CD4-positive, alpha-beta T cell treated with Interleukin-21 for 1 hour (primary cell): Measurements from ENCODE around the gene GRID1.
A peak's percentile ranks its signal among the peaks of the same experiment; 100 is the strongest.
"Not testable (repeated sequence)": the region's sequence is repeated elsewhere in the genome, so short reads cannot be mapped to it uniquely, and the experiment has no call there.

Experiments
- DNase-seq: peaks from one replicate; pipeline ENCODE4 v3.0.0-alpha.2; 2020

Gene GRID1

DNA sequence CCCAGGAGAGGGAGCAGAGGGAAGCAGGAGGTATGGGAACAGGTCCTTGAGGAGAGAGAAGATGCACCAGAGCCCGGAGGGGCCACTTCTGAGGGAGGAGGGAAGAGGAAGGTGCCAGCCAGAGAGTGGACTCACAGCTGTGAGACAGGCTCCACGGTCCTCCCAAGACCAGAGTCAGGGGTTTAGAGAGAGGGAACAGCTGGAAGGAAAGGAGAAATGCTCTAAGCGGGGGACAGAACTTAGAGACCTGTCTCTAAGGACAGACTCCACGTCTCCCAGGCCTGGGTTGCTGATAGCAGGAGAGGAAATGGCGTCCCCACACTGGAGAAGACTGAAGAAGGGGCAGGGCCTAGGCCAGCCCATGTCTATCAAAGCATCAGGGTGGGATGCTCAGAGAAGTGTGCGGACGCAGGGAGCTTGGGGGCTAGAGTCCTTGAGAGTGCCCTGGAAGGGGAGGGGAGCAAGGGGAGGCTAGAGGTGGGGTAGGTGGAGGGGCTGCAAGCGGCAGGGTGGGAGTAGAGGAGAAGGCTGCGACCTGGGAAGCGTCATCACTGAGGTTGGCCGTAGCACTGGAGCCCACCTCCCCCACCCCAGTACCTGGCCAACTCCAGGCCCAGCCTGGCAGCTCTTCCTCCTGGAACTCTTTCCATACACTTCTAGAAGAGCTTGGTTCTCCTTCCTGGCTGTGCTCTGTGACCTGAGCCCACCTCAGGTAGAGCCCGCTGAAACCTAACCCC is 25.6 kb upstream of the GRID1 start:
- DNase-seq, result no peak

DNA sequence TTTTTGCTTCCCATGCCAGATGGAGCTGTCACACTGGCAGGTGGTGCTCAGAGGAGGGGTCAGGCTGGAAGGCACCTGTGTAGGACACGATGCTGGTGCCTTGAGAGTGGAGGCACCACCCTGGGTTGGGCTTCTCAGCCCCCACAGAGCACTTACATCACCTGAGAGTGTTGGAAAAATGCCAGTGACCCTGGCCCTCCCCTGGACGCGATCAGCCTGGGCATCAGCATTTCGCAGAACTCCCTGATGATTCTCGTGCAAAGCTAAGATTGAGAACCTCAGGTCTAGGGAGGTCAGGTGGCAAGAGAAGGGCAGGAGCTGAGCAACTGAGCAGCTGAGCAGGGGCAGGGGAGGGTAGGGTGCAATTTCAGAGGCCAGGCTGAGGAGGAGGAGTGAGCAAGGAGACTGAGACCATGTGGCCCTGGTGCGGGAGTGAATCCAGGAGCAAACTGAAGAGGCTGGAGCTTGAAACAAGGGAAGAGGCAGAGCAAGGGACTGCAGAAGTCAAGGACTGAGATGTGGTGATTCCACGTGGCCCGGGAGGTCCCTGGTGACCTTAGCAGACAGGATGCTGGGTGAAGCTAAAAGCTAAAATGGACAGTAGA is 24.7 kb upstream of the GRID1 start:
- no peak for DNase-seq

DNA sequence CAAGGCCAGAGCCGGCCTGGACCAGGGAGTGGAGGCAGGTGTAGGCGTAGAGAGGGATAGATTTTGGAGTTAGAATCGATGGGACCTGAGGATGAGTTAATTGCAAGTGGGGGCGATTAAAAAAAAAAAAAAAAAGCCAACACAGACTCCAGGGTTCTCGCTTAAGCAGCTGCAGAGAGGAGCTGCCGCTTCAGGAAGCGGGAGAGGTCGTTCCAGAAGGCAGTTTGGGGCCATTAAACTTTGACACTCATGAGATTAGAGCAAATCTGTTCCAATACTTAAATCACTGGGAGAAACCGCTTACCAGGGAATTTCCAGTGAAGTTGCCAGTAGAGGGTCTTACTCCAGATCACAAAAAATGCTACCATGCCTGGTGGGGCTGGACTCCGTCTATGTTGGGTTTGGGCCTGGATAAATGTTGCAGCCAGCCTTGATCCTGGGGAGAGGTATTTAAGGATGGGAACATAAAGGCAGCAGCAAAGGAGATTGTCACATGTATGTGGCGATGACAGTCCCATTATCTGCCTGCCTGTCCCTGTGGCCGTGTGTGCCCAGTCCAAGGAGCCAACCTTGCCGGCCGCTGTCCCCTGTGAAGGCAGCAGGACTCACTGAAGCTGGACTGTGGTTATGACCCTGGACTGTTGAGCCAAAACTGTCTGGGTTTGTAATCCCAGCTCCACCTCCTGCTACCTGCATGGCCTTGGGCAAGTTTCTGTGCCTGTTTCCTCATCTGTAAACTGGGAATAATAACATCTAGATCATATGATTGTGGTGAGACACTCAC is 23.9 kb upstream of the GRID1 start:
- no peak for DNase-seq

GRCh38 chr10:86389441-86390193 is 23.0 kb upstream of the GRID1 start:
- no peak for DNase-seq

DNA sequence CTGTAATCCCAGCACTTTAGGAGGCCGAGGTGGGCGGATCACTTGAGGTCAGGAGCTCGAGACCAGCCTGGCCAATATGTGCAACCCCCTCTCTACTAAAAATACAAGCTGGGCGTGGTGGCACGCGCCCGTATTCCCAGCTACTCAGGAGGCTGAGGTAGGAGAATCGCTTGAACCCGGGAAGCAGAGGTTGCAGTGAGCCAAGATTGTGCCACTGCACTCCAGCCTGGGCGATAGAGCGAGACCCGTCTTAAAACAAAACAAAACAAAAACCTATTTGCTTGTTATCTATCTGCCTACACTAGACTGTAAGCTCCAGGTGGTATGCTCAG is 22.5 kb upstream of the GRID1 start:
- DNase-seq, result not testable (repeated sequence)

DNA sequence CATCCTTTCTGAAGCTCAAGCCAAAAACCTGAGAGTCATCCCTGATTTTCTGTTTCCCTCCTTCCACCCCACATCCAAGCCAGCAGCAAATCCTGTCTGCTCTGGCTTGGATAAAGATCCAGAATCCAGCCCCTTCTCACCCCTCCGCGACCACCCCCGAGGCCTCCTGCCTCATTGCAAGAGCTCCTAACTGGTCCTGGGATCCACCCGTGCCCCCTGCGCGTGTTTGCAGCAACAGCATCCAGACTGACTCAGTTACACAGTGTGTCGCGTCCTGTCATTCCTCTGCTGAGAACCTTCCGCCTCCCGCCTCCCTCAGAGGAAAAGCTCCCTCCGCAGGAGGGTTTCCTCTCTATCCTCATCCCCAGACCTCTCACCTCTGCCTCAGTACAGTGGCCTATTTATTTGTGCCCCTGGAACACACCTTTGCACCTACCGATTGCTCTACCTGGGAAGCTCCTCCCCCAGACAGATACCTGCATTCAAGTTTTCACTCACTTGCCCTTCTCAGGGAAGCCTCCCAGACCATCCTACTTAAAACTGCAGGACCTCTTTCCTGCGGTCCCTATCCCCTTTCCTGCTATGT is 21.6 kb upstream of the GRID1 start:
- no peak for DNase-seq

GRCh38 chr10:86387178-86387794 is 20.7 kb upstream of the GRID1 start:
- no peak for DNase-seq

- no peak for DNase-seq
Measured at GRCh38 chr10:86385806-86386205, 19.2 kb upstream of the GRID1 start.

- DNase-seq, result no peak
Measured at GRCh38 chr10:86377797-86378146, 11.2 kb upstream of the GRID1 start.

DNA sequence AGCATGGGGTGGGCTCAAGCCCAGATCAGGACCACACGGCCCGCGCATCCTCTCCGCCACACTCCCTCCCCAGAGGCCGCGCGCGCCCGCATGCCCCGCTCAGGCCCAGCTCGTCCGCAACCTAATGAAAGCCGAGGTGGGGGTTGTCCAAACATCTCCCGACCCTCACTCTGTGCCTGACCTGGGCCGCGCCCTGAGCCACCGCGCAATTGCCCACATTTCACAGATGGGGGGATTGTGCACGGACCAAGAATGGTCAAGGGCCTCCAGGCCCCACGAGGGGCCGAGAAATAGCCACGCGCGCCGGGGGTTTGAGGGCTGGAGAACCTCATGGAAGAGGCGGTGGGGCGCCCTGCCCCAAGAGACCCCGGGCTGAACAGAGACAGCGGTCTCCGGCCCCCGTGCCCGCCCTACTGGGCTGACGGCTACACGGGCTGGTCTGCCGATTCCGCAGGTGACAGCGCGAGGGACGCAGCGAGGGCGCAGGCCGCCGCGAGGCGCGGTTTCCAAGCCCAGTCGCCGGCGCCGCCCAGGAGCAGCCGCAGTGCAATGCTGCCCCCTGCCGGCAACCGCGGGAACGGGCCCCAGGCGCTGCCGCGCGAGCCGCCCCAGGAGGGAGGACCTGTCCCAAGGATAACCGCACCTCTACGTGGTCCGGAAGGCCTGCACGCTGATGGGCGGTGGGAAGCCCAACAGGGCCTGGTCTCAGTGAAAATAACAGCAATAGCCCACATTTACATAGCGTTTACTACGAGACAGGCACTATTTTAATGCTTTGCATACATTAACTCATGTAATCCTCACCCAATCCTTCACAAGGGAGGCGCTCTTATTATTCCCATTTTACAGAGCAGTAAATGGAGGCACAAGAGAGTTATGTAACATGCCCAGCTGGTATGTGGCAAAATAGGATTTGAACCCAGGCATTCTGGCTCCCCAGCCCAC is 10.5 kb upstream of the GRID1 start:
- DNase-seq, result peak; percentile 80

GRCh38 chr10:86376403-86376802 is 9.8 kb upstream of the GRID1 start:
- no peak for DNase-seq

DNA sequence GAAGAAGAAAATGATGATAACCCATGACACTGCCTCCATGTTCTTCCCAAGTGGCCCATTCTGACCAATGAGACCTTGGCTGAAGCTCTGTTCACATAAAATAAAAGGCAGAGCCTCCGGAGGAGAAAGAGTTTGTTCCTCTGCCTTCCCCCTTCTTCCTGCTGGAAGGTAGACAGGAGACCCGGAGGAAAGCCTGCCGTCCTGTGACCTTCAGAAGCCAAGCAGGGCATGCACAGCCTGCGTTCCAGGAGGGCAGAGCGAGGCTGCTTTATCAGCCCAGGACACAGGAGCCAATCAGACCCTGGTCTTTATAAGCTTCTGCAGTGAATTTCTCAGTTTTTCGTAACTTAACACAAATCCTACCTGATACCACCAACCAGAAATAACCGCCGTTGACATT is 8.6 kb upstream of the GRID1 start:
- DNase-seq, result no peak

- no peak for DNase-seq
Measured at GRCh38 chr10:86374664-86375063, 8.1 kb upstream of the GRID1 start.

DNA sequence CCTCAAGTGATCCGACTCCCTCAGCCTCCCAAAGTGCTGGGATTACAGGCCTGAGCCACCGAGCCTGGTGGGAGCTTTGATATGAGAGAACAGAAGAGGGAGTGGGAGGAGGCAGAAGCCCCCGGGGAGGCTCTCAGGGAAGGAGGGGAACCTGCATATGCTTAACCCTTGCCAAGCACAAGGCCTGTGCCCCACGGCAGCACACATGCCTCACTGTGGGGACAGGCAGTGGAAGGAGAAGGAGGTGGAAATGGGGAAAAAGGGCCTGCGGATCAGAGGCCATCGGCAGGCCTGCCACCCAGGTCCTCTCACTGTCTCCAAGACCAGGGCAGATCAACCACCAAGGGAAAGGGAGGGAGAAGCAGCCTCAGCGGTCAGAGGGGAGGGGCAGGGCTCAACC is 7.2 kb upstream of the GRID1 start:
- DNase-seq, result no peak

DNA sequence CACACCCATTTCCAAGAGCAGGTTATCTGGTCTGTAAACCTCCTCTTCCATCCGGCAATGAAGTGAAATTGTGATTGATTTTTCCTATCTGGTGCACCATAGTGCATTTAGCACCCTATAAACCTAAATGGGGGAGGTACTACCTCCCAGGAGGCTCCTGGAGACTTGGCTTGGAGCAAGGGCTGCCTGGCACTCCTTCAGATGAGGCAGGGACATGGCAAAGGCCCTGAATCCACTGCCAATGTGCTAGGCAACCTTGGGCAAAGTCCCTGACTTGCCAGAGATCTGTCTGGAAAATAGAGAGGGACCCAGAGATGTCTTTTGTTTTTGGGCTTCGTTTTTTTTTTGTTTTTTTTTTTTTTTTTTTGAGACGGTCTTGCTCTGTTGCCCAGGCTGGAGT is 6.7 kb upstream of the GRID1 start:
- no peak for DNase-seq

- DNase-seq, result no peak
Measured at GRCh38 chr10:86372784-86373239, 6.2 kb upstream of the GRID1 start.

GRCh38 chr10:86372119-86372783 is 5.7 kb upstream of the GRID1 start:
- no peak for DNase-seq

DNA sequence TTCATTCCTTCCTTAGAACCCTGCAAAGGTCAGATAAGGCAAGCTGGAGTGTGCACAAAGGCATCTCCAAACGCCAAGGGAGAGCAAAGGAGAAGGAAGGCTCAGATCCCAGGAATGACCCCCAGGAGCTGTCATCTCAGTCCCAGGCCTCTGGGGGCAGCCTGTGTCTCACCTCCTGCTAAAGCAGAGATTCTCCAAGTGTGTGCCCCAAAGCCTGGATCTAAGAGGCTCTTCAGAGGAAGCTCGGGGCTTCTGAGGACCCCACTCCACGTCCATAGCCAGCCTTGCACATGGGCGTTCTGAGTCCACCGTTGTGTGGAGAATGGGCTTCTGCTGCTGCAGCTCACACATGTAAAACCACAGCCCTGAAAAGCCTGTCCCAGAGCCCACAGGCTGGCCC is 5.1 kb upstream of the GRID1 start:
- DNase-seq, result no peak

- DNase-seq, result no peak
Measured at GRCh38 chr10:86371116-86371515, 4.5 kb upstream of the GRID1 start.

DNA sequence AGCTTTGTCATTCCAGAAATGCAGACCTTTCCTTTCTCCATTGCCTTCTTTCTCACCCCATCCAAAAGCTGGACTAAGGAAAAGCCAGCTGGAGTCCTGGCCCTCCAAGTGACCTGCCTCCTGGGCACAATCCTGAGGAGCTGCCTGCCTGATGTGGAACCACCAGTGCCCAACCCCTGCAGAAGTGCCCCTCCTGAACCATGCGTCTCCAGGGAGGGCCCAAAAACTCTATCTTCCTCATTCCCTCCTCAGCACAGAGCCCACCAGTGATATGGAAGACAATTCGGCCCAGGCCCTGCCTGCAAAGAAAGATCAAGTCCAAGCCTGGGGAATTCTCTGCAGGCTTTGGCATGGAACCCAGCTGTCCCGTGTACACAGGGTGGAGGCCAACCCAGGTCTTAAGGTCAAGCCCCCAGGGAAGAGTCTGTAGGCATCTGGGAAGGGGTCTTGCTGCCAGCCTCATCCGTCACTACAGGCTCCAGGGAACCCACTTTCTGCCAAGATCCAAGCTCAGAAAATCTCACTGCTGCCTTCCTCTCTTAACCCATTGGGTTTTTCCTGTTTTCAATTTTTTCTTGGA is 3.5 kb upstream of the GRID1 start:
- DNase-seq, result no peak

DNA sequence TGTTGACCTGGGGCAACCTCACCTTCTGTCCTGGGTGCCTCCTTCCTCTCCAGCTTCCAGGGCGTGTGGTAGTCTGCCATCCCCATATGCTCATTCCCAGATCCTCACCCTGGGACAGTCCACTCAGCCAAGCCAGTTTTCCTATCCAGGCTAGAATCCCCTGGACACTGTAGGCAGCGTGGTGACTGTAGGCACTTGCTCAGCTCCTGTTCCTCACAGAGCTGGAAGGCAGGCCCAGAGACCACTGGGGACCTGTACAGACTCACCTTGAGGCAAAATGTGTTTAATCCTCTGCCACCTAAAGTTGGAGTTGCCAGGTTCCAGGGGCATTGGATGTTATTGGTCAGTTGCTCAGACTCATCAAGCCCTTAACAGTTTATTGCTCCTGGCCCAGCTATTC is 2.4 kb upstream of the GRID1 start:
- DNase-seq, result no peak
